Measurements from ENCODE around the gene ANKRD42.
A peak's percentile ranks its signal among the peaks of the same experiment; 100 is the strongest.
"Not testable (repeated sequence)": the region's sequence is repeated elsewhere in the genome, so short reads cannot be mapped to it uniquely, and the experiment has no call there.

The ANKRD42 gene

DNA sequence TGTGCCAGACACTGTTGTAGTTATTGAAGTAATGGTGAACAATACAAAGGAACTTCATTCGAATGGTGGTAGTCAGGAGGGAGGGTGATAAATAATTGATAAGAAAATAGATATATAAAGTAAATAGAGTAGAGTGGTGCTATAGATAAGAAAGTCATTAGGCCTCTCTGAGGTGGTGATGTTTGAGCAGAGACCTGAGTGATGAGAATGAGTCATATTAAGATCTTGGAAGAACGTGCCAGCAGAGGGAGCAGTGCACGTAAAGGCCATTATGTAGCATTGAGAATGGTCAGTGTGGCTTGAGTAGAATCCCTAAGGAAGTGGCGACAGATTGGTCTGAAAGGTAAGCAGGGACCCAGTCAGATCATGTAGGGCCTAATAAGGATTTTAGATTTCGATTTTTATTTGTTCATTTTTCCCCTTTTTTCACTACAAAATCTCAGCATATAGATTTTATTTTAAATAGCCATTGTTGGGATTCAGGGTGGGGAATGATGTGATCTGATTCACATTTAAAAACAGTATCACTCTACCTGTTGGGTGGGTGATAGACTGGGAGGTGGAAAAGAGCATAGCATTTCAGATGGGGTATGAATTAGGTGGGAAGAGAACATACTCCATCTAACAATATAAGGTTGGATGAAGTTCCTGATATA, 47.9 kb downstream of the ANKRD42 start:
- peak; percentile 20 for DNase-seq (ENCODE audit: low spot score)

GRCh38 chr11:83249445-83249844, 55.9 kb downstream of the ANKRD42 start:
- no peak for DNase-seq (ENCODE audit: low spot score)

DNA sequence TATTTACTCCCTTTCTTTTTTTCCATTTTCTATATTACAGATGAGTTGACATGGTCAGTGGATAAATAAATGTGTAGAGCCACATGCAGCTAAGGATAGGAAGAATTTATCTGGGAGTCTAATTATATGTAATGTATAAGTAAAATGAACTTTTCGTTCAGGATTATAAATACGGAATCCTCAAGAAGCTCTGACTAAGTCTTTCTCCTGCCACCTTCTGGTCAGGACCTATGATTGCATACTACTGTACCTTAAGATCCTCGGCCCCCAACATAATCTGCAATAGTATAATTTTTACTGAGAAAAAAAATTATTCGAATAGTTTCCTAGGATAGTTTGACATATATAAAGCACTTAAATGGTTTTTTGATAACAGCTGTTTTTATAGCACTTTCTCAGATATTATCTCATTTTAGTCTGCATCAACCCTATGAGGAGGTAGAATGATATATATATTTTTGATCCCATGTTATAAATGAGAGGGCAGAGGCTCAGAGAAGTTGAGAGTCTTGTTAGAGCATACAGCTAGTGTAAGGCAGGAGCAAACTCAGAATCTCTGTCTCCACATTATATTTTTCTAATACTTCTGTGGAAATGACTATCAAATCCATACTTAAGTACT, 56.6 kb downstream of the ANKRD42 start:
- DNase-seq (ENCODE audit: low spot score) = peak; percentile 44

GRCh38 chr11:83252266-83252665, 58.8 kb downstream of the ANKRD42 start:
- DNase-seq (ENCODE audit: low spot score) = no peak

DNA sequence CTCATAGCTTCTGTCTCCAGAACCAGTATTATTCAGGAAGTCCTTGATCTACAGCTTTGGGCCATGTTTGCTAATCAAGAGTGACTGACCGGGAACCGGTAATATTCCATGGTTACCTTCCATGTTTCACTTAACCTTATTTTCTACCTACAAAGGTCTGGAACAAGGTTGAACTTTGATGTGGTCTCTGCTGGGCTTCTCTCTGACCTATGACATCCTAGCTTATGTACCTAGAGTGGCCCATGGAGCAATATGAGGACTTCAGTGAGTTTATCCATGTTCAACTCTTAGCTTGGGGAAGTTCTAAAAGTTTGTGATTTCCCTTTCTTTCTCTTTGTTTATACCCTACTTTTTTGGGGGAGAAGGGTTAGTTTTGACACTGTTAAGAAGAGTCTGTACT, 59.4 kb downstream of the ANKRD42 start:
- no peak for DNase-seq (ENCODE audit: low spot score)

DNA sequence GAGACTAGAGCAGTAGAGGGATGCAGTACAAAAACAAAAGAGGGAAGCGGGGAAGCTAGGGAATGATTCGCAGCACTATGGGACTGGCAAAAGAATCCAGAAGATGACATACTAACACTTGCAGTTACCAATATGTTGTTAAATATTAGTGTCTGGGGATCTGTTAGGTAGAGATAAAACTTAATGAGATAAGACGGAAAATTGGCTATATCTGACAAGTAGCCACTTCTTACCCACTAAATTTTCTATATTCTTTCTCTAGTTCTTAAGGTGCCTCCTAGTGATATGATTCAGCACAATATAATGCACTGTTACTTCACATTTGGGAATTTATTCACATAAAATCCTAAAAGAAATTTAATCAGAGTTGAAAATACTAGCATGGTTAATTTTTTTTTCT, 61.9 kb downstream of the ANKRD42 start:
- DNase-seq (ENCODE audit: low spot score) = no peak

- no peak for DNase-seq (ENCODE audit: low spot score)
These were observed 63.3 kb downstream of the ANKRD42 start for GRCh38 chr11:83256602-83257340.

- no peak for DNase-seq (ENCODE audit: low spot score)
These were observed 64.3 kb downstream of the ANKRD42 start for GRCh38 chr11:83257761-83258168.

GRCh38 chr11:83259559-83259958, 66.0 kb downstream of the ANKRD42 start:
- no peak for DNase-seq (ENCODE audit: low spot score)

DNA sequence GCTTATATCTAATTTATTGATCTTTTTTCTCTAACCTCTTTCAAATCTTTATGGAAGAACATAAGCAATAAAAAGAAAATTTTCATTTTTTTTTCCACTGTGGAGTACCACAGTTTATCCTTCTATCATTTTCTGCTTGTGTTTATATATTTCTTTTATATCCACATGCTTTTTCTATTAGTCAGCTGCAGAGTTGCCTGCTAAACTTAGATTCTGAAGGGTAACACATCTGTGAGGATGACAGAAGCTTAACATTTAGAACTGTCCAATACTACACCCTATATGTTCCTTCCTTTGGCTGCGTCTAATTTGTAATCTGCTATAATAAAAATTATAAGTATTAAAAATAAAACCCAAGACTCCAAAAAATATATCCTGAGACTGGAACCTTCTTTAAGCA, 71.8 kb downstream of the ANKRD42 start:
- no peak for DNase-seq (ENCODE audit: low spot score)

- not testable (repeated sequence) for DNase-seq (ENCODE audit: low spot score)
These were observed 75.6 kb downstream of the ANKRD42 start for GRCh38 chr11:83269080-83269479.

- DNase-seq (ENCODE audit: low spot score) = not testable (repeated sequence)
These were observed 78.2 kb downstream of the ANKRD42 start for GRCh38 chr11:83271734-83272133.

GRCh38 chr11:83272627-83273026, 79.1 kb downstream of the ANKRD42 start:
- no peak for DNase-seq (ENCODE audit: low spot score)

GRCh38 chr11:83275888-83276641, 82.6 kb downstream of the ANKRD42 start:
- no peak for DNase-seq (ENCODE audit: low spot score)

- no peak for DNase-seq (ENCODE audit: low spot score)
These were observed 84.8 kb downstream of the ANKRD42 start for GRCh38 chr11:83278351-83278750.

- no peak for DNase-seq (ENCODE audit: low spot score)
These were observed 86.7 kb downstream of the ANKRD42 start for GRCh38 chr11:83280256-83280655.

DNA sequence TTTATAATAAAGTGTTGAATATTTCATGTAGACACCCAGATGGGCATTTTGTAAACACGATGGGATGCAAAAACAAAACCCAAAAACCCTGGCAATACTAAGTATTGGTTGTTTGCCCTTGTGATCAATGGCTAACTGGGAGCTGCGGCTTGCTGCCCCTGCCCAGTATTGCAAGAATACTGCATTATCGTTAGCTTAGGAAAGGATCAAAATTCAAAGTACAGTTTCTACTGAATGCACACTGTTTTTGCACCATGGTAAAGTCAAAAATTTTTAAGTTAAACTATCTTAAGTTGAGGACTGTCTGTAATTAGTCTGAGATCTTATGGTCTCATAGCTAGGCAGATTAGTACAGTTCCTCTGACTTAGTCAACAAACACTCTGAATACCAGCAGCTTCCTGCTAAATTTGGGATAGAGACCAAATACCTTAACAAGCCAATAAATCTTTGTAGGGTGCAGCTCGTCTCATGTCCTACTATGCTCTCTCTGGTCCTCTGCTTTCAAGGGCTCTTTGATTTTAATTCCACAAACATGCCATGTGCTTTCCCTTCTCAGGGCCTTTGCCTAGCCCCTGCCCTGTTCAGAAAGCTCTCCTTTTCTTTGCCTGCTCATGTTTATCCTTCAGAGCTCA, 88.7 kb downstream of the ANKRD42 start:
- no peak for DNase-seq (ENCODE audit: low spot score)

DNA sequence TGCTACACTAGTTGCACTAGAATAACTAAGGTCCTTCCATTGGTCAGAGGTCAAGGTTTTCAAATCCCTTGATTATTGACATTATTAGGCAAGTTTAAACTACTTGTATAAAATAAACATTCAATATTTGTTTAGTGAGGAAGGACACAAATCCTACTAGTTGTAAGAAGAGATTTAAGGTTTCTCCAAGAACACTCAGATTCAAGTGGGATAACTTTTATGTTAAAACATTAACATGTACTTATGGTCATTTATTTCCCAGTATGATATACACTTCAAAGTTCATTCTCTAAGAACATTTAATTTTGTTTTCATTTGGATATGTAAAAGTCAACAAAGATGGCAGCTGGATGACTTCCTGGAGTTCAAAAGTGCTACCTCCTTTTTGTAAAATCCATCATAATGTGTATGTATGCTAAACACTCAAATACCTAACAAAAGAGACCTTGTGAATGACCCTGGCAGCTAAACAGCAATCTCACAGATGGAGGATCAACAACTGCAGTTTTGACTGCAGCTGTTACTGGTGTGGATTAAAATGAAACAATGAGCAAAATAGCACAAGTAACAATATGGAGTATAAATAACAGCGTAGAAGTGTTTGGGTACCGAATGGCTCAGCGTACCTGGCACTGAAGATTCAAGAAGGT, 91.1 kb downstream of the ANKRD42 start:
- DNase-seq (ENCODE audit: low spot score) = no peak

DNA sequence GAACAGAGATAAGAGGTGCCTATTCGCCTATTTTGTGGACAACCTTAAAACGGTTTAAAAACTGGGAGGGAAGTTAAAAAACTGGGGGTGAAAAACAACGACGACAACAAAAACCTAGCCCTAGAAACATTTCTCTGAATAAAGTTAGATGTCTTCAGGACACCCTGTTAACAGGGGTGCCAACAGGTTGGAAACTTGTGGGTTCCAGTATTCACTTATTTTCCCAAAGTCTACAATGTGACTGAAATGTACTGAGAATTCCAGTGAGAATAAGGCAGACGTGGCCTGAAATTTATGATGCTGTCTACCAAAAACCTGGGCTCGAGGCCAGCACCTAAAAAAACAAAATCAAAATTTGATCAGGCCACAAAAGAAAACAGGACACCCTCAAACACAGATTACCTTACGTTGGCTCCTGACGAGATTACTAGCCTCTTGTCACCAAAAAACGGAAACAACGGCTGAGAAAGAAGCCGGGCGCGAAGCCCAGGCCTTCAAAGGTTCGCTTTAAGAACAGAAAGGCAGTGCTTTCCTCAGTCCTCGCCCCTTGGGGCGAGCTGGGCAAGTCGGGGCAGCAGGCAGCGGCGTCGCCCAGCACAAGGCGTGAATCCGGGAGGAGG, 91.7 kb downstream of the ANKRD42 start:
- no peak for DNase-seq (ENCODE audit: low spot score)

- peak; percentile 95 for DNase-seq (ENCODE audit: low spot score)
These were observed 92.4 kb downstream of the ANKRD42 start, which contains the start of gene CCDC90B for GRCh38 chr11:83285771-83286528. CCDC90B (minus strand) TSS chr11:83286367; CDS start chr11:83285972, 395 bp downstream.

Data from germinal center (tissue), 1 donor.